Uterus (tissue), 2 donors: ENCODE results near the gene KIRREL3.

Experiments used
- POLR2A ChIP-seq, 2 donors: fragments of 450-650 bp; IDR thresholded peaks; one replicate each; pipeline ENCODE4 v1.6.1; 2016; ENCODE audit warnings: antibody characterized with exemption in 2 of 2, mild to moderate bottlenecking in 1 of 2, moderate library complexity in 1 of 2
- TF ChIP-seq, protein P1 (sequence below), 4 experiments: fragments of 200-600 bp in 2 of 4; fragments of 450-650 bp in 2 of 4; sonication (generic) in 2 of 4; IDR thresholded peaks; one replicate each; pipeline ENCODE4 v1.5.1; 2016 to 2019; ENCODE audit warnings: antibody characterized with exemption in 4 of 4, mild to moderate bottlenecking in 2 of 4, moderate library complexity in 1 of 4

DNA sequence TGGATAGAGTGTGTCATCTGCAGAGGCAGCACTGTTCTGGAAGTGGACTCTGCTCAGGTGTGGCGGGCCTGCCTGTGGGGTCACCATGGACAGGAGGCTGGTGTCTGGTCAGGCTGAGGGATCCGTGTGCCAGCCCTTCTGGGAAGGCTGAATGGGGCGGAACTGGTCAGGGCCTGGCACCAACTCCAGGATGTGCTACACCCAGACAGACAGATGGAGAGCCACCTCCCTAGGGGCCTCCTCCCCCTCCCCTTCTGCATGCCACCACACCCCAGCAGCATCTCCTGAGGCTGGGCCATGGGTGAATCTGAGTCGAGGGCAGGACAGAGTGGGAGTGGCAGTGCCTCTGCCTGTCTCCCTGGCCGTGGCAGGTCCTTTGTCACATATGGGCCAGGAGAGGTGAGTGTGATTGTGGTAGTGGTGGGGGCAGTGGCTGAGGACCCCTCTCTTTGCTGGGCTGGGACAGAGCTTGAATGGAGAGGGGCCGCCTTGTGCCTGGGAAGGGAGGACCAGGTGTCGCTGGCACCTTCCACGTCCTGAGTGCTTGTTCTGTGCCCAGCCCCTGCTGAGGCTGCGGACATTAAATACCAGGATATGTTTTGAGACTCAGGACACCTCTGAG, 616.0 kb downstream of the KIRREL3 start:
- TF ChIP-seq, protein P1, sequence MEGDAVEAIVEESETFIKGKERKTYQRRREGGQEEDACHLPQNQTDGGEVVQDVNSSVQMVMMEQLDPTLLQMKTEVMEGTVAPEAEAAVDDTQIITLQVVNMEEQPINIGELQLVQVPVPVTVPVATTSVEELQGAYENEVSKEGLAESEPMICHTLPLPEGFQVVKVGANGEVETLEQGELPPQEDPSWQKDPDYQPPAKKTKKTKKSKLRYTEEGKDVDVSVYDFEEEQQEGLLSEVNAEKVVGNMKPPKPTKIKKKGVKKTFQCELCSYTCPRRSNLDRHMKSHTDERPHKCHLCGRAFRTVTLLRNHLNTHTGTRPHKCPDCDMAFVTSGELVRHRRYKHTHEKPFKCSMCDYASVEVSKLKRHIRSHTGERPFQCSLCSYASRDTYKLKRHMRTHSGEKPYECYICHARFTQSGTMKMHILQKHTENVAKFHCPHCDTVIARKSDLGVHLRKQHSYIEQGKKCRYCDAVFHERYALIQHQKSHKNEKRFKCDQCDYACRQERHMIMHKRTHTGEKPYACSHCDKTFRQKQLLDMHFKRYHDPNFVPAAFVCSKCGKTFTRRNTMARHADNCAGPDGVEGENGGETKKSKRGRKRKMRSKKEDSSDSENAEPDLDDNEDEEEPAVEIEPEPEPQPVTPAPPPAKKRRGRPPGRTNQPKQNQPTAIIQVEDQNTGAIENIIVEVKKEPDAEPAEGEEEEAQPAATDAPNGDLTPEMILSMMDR (IDR thresholded peaks at IDR 0.05): no peak
- TF ChIP-seq POLR2A (IDR thresholded peaks at IDR 0.05): no peak
